GM06990 (cell line): ENCODE measurements around the gene FAM83G.

ENCODE experiments used
- DNase-seq: peaks from one replicate; pipeline ENCODE4 v3.0.0-alpha.2; 2011; ENCODE audit not compliant: insufficient read length; ENCODE audit errors: extremely low read depth
- H3K27me3 ChIP-seq: replicated peaks from 2 replicates; pipeline ENCODE4 v1.6.0; 2011; ENCODE audit warnings: low read length; ENCODE audit not compliant: control insufficient read depth, insufficient read depth
- H3K36me3 ChIP-seq: 2 replicates; pipeline ENCODE4 v1.5.1; 2011; ENCODE audit warnings: low read length; ENCODE audit not compliant: control insufficient read depth, insufficient read depth
- H3K4me3 ChIP-seq: replicated peaks from 2 replicates; pipeline ENCODE4 v1.5.1; 2011; ENCODE audit warnings: low read depth, mild to moderate bottlenecking, control low read depth, low read length
- TF ChIP-seq, protein P1 (sequence below): IDR thresholded peaks from 2 replicates; pipeline ENCODE4 v1.5.1; 2011; ENCODE audit warnings: low read length, control low read depth, mild to moderate bottlenecking, inconsistent platforms; ENCODE audit not compliant: insufficient read depth, poor library complexity, severe bottlenecking

FAM83G gene

DNA sequence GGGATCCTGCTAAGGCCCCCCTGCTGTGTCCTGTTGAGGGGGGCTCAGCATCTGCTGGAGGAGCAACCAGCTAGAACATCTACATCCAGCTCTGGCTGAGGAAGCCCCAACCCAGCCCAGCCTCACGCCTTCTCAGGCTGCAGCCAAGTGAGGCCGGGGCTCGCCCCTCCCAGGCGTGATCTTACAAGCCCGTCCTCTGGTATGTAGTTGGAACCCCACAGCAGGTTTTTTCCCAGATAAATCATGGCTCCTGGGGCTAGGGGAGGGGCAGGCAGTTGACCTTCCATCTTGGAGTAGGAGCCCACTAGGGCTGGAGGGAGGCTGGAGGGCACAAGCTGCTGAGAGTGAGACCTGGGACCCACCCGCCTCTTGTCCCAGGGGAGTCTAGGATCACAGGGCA lies 4.7 kb downstream of the FAM83G start:
- Histone ChIP-seq H3K27me3 (no peaks in the 10 kb centered on the region), H3K4me3 (no peak overlapping the region), H3K36me3 (peaks cover 7% of the 10 kb centered on the region; the same call in 1 of the 2 replicates)
- no peak for DNase-seq
- TF ChIP-seq, protein P1, sequence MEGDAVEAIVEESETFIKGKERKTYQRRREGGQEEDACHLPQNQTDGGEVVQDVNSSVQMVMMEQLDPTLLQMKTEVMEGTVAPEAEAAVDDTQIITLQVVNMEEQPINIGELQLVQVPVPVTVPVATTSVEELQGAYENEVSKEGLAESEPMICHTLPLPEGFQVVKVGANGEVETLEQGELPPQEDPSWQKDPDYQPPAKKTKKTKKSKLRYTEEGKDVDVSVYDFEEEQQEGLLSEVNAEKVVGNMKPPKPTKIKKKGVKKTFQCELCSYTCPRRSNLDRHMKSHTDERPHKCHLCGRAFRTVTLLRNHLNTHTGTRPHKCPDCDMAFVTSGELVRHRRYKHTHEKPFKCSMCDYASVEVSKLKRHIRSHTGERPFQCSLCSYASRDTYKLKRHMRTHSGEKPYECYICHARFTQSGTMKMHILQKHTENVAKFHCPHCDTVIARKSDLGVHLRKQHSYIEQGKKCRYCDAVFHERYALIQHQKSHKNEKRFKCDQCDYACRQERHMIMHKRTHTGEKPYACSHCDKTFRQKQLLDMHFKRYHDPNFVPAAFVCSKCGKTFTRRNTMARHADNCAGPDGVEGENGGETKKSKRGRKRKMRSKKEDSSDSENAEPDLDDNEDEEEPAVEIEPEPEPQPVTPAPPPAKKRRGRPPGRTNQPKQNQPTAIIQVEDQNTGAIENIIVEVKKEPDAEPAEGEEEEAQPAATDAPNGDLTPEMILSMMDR = no peak

DNA sequence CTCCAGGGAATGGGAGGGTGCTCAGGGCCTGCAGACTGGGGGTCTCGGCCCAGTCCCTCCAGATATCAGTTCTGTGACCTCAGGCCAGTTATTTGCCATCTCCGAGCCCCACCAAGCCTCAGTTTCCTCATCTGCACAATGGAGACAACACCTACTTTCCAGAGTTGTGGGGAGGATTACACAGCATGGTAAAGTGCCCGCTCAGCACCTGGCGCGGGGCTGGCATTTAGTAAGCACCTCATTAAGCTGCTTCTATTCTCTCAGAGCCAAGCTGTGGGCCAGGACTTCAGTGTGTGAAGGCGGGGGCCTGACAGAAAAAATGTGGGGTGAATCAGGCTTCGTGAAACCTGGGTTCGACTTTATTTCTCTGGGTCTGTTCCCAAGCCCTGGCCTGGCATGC lies 5.2 kb downstream of the FAM83G start:
- H3K27me3 ChIP-seq = no peaks in the 10 kb centered on the region
- TF ChIP-seq, protein P1 = no peak
- DNase-seq = no peak
- no peak overlapping the region for H3K4me3 ChIP-seq
- peaks cover 7% of the 10 kb centered on the region; the same call in 1 of the 2 replicates for H3K36me3 ChIP-seq

DNA sequence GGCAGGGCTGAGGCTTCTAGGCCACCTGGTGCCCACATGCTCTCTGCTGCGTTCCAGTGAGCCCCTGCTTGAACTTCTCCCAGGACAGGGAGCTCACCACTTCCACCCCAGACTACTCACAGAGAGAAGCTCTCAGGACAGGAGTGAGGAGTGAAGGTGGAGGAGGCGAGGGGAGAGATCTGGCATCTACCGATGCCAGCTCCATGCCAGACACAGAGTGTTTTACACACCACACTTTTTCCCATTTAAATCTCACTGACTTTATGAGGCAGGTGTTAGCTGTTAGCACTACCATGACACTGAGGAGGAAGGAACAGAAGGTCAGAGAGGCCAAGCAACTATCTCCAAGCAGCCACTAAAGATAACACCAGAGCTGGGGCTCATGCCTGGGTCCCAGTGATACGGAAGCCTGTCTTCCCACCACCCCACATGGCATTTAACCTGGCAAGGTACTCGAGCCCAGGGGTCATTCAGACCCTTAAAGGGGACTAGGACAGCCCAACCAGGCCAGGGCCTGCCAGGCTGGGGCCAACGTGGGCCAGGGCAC lies 6.8 kb downstream of the FAM83G start:
- peaks cover 7% of the 10 kb centered on the region; the same call in 1 of the 2 replicates for H3K36me3 ChIP-seq
- TF ChIP-seq, protein P1 = no peak
- no peak overlapping the region for H3K4me3 ChIP-seq

DNA sequence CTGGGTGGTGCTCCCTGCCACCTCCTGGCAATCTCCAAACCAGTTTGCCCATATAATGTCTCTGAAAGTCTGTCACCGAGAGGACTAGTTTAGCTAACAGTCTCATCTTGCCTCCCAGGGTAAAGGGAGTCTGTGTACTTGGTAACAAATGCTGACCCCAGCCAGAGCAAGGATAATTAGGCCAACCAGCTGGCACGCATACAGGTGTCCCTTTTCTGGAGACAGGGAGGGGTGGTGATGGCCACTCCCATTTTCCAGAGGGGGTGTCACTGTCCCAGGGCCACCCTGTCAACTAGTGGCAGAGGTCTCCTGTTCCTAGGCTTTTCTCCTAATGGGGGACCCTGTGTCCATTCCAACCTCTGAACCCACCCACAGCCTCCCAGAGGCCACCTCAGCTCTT lies 8.1 kb downstream of the FAM83G start:
- no peaks in the 10 kb centered on the region for H3K27me3 ChIP-seq
- no peak for DNase-seq
- H3K36me3 ChIP-seq = peaks cover 9% of the 10 kb centered on the region; the same call in 1 of the 2 replicates
- no peak overlapping the region for H3K4me3 ChIP-seq
- TF ChIP-seq, protein P1 = no peak

More for the DNA sequence above, 6.8 kb downstream of the FAM83G start:
- H3K27me3 ChIP-seq = no peaks in the 10 kb centered on the region
- DNase-seq = no peak

DNA sequence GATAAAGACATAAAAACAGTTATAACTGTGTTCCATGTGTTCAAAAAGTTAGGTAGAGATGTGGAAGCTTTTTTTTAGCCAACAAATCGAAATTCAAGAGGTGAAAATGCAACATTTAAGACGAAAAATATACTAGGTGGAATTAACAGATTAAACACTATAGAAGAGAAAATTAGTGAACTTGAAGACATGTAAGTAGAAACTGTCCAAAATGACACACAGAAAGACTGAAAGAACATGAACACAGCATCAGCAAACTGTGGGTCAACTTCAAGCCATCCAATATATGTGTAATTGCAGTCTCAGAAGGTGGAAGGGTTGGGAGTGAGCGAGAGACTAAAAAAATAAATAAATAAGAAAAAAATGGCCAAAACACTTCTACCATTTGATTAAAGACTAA lies 9.3 kb downstream of the FAM83G start:
- Histone ChIP-seq H3K27me3 (no peaks in the 10 kb centered on the region), H3K4me3 (no peak overlapping the region), H3K36me3 (peaks cover 8% of the 10 kb centered on the region)
- DNase-seq = no peak
- TF ChIP-seq, protein P1 = no peak

DNA sequence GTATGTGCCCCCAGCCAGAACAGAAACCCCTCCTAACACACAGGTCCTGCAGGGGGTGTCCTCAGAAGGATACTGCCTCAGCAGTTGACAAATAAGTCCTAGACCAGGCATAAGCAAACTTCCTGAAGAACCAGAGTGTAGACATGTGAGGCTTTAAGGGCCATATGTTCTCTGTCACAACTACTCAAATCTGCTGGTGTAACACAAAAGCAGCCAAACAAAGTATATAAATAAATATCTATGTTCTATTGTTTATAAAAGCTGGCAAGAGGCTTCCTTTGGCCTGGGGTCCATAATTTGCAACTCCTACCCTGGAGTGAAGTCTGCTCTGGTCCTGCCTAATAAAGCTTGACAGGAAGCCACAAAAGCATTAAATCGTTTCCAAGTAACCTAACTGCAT lies 9.9 kb downstream of the FAM83G start:
- TF ChIP-seq, protein P1 = no peak
- Histone ChIP-seq H3K36me3 (peaks cover 11% of the 10 kb centered on the region), H3K27me3 (no peaks in the 10 kb centered on the region), H3K4me3 (no peak overlapping the region)
- DNase-seq = no peak
